ENCODE data around the gene KLHL14. TPM values are rescaled to one million over a fixed set of nuclear protein-coding genes. Genes with fewer than 3 reads are reported as not detected.
"Not testable (repeated sequence)": the region's sequence is repeated elsewhere in the genome, so short reads cannot be mapped to it uniquely, and the experiment has no call there.

The KLHL14 gene
- total RNA-seq, 1 experiment from 2014 or later = not detected

DNA sequence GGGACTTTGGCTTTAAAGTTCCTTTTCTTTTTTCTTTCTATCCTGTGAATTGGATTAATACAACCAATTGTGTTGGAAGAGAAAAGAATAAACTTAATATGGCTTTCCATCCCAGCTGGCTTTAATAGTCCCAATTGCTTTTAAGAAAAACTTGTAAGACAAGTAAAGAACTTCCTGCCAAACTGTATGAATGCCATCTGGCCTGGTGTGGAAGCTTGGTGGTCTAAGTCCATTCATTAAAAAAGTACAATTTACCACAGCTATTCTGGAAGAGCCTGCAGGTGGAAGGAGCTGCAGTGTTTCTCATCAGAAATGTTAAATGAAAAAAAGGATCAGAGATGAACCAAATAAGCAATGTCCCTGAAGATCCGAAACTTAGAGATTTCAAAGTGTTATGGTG, 103.9 kb downstream of the KLHL14 start:
- ChIA-PET CTCF (interaction anchor here (0.6 kb wide), 1 partner anchor 12 kb away, joined by 3 read pairs; no protein-coding TSS in a partner anchor), POLR2A (interaction anchor here (0.6 kb wide), 1 partner anchor 29 kb away, joined by 3 read pairs; no protein-coding TSS in a partner anchor)
- Mint-ChIP-seq H3K4me3 (ENCODE audit: unreplicated experiment) (no peak overlapping the region), H3K27ac (ENCODE audit: low read depth, unreplicated experiment) (no peak overlapping the region), H3K9me3 (ENCODE audit: unreplicated experiment) (no peaks in the 10 kb centered on the region), H3K36me3 (ENCODE audit: insufficient read depth, unreplicated experiment) (no peaks in the 10 kb centered on the region), H3K4me1 (ENCODE audit: insufficient read depth, unreplicated experiment) (no peaks in the 10 kb centered on the region), H3K27me3 (ENCODE audit: insufficient read depth, unreplicated experiment) (peaks cover 32% of the 10 kb centered on the region)
- no TSS peak for BruUV-seq (replicated peaks)
- intact Hi-C loops (cut with micrococcal nuclease) = loop anchor here (10.0 kb wide), 1 partner anchor 514 kb away; no protein-coding TSS in a partner anchor
- TF ChIP-seq, protein P1, sequence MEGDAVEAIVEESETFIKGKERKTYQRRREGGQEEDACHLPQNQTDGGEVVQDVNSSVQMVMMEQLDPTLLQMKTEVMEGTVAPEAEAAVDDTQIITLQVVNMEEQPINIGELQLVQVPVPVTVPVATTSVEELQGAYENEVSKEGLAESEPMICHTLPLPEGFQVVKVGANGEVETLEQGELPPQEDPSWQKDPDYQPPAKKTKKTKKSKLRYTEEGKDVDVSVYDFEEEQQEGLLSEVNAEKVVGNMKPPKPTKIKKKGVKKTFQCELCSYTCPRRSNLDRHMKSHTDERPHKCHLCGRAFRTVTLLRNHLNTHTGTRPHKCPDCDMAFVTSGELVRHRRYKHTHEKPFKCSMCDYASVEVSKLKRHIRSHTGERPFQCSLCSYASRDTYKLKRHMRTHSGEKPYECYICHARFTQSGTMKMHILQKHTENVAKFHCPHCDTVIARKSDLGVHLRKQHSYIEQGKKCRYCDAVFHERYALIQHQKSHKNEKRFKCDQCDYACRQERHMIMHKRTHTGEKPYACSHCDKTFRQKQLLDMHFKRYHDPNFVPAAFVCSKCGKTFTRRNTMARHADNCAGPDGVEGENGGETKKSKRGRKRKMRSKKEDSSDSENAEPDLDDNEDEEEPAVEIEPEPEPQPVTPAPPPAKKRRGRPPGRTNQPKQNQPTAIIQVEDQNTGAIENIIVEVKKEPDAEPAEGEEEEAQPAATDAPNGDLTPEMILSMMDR (IDR thresholded peaks at IDR 0.05; ENCODE audit: unreplicated experiment) = no peak
- no peak for DNase-seq (ENCODE audit: unreplicated experiment)

DNA sequence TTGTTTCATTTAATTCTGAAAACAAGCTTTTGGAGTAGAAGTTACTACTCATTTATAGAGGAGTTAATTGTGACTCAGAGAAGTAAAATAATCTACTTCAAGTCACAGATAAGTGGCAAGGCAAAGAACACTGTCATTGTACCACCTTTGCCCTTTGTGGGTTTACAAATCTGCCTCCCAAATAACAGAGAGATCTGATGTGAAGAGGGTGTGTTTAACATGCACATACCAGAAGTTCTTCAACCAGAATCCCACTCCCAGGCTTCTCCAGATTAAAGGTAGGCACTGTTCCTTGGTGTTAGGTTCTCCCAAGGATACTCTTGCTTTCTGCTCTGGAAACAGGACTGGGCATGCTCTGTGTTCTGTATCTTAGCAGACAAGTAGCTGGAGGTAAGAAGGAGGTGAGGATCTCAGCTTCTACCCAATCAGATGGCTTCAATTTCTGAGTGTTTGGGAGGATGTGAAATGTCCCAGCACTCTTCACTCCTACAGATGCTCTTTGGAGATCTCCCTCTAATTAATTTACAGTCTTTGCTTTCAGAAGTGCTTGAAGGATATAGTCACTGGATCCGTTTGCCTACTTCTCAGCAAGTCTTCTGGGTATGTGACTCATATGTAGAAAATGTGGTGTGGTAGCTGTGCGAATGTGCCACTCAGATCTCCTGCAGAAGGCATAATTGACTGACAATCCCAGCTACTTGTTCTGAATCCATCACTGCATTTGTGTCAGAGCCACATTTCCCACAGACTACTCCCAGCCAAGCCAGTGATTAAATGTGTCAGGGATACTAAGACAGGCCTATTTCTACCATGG, 111.1 kb downstream of the KLHL14 start:
- Mint-ChIP-seq H3K36me3 (ENCODE audit: insufficient read depth, unreplicated experiment) (no peaks in the 10 kb centered on the region), H3K9me3 (ENCODE audit: unreplicated experiment) (no peaks in the 10 kb centered on the region), H3K27me3 (ENCODE audit: insufficient read depth, unreplicated experiment) (peaks cover 18% of the 10 kb centered on the region), H3K4me3 (ENCODE audit: unreplicated experiment) (no peak overlapping the region), H3K27ac (ENCODE audit: low read depth, unreplicated experiment) (no peak overlapping the region), H3K4me1 (ENCODE audit: insufficient read depth, unreplicated experiment) (peaks cover 16% of the 10 kb centered on the region)
- no TSS peak for BruUV-seq (replicated peaks)
- POLR2A ChIA-PET = no interaction called here
- TF ChIP-seq, protein P1 (IDR thresholded peaks at IDR 0.05; ENCODE audit: unreplicated experiment) = no peak
- CTCF ChIA-PET = interaction anchor here (0.6 kb wide), 2 partner anchors 11 to 54 kb away, joined by 3 to 4 read pairs; no protein-coding TSS in a partner anchor
- intact Hi-C loops (cut with micrococcal nuclease) = loop anchor here (10.0 kb wide), 1 partner anchor 507 kb away; no protein-coding TSS in a partner anchor
- DNase-seq (ENCODE audit: unreplicated experiment) = peak; percentile 35

DNA sequence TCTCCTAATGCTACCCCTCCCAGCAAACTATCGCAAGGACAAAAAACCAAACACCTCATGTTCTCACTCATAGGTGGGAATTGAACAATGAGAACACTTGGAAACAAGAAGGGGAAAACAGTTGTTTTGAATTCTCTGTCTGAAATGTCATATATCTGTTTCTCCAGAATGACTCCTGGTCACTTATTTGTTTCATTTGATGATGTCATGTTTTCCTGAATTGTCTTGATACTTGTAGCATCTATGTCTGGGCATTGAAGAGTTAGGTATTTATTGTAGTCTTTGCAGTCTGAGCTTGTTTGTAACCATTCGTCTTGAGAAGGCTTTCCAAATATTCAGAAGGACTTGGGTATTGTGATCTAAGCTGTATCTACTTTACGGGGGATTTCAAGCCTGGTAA, 118.3 kb downstream of the KLHL14 start:
- POLR2A ChIA-PET; H3K4me1 Mint-ChIP-seq (ENCODE audit: insufficient read depth, unreplicated experiment); BruUV-seq (replicated peaks); DNase-seq (ENCODE audit: unreplicated experiment); H3K36me3 Mint-ChIP-seq (ENCODE audit: insufficient read depth, unreplicated experiment); CTCF ChIA-PET; H3K4me3 Mint-ChIP-seq (ENCODE audit: unreplicated experiment); H3K9me3 Mint-ChIP-seq (ENCODE audit: unreplicated experiment); intact Hi-C loops (cut with micrococcal nuclease); H3K27ac Mint-ChIP-seq (ENCODE audit: low read depth, unreplicated experiment): not testable (repeated sequence)
- peaks cover 58% of the 10 kb centered on the region for H3K27me3 Mint-ChIP-seq (ENCODE audit: insufficient read depth, unreplicated experiment)

DNA sequence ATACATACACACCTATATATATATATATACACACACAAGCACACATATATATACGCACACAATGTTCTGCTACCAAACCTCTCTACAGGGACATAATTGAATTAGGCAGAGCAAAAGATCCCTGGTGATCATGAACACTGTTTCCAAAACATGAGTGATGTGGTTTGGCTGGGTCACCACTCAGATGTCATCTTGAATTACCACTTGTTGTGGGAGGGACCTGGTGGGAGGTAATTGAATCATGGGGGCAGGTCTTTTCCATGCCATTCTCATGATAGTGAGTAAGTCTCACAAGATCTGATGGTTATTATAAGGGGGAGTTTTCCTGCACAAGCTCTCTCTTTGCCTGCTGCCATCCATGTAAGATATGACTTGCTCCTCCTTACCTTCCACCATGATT, 135.2 kb downstream of the KLHL14 start:
- POLR2A ChIA-PET; BruUV-seq (replicated peaks); H3K4me3 Mint-ChIP-seq (ENCODE audit: unreplicated experiment); intact Hi-C loops (cut with micrococcal nuclease); H3K9me3 Mint-ChIP-seq (ENCODE audit: unreplicated experiment); DNase-seq (ENCODE audit: unreplicated experiment); H3K36me3 Mint-ChIP-seq (ENCODE audit: insufficient read depth, unreplicated experiment); H3K27ac Mint-ChIP-seq (ENCODE audit: low read depth, unreplicated experiment); H3K4me1 Mint-ChIP-seq (ENCODE audit: insufficient read depth, unreplicated experiment); CTCF ChIA-PET: not testable (repeated sequence)
- H3K27me3 Mint-ChIP-seq (ENCODE audit: insufficient read depth, unreplicated experiment) = peaks cover 74% of the 10 kb centered on the region

DNA sequence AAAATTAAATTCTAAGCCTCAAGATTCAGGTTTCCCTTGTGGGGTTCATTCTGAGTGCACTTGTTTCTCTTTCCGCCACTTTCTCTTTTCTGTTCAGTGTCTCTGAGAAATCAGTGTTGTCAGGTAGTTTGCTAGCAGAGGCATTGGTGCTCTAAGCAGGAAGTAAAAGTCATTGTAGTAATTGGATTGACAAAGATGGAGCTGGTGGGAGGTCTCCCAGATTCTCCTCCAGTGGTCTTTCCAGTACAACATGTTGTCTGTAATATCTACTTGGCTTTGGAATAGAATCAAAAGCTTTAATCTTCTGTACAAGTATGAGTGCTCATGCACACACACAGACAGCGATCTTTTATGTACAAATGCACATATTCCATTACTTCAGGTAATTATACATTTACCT, 135.6 kb downstream of the KLHL14 start:
- intact Hi-C loops (cut with micrococcal nuclease) = no loop called here
- Mint-ChIP-seq H3K27me3 (ENCODE audit: insufficient read depth, unreplicated experiment) (peaks cover 71% of the 10 kb centered on the region), H3K4me3 (ENCODE audit: unreplicated experiment) (no peak overlapping the region), H3K9me3 (ENCODE audit: unreplicated experiment) (no peaks in the 10 kb centered on the region), H3K27ac (ENCODE audit: low read depth, unreplicated experiment) (no peak overlapping the region), H3K36me3 (ENCODE audit: insufficient read depth, unreplicated experiment) (no peaks in the 10 kb centered on the region), H3K4me1 (ENCODE audit: insufficient read depth, unreplicated experiment) (no peaks in the 10 kb centered on the region)
- ChIA-PET POLR2A (no interaction called here), CTCF (no interaction called here)
- DNase-seq (ENCODE audit: unreplicated experiment) = no peak
- BruUV-seq (replicated peaks) = no TSS peak
- TF ChIP-seq, protein P1 (IDR thresholded peaks at IDR 0.05; ENCODE audit: unreplicated experiment) = no peak
